ENCODE data around the gene GREM1. TPM values are rescaled to one million over a fixed set of nuclear protein-coding genes. Genes with fewer than 3 reads are reported as not detected.

Gene GREM1
- total and polyA plus RNA-seq, 12 donors = 0.08 to 1.0 (median 0.69) TPM; not detected in 1

DNA sequence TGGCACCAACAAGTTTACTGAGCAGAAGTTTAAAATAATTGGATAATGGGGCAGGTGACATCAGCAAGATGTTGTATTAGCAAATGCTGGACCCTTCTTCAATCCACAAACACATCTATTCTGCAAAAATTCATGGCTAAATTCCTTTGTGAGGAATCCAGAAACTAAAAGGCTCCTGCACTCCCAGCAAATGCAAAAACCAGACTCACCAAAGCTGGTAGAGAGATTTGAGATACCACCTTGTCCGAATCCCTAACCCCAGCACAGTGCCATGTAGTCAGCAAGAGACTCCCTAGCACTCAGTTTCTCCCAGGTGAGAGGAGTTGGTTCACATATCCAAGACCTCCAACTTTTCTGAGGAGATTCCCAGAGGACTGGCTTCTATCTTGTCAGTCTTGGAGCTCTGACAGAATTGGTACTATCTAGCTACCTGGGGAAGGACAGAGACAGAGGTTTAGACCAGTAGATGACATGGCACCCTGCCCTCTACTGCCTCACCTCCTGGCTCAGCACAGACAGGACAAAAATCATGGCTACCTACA lies 21.8 kb downstream of the GREM1 start:
- H3K4me3 ChIP-seq = no peak overlapping the region
- intact Hi-C loops (cut with DNase I) = no loop called here
- H3K4me1 ChIP-seq (replicated peaks in 1 of 2) = no peaks in the 10 kb centered on the region
- WGBS, 4 donors = 48 to 82% (median 67%) methylated on average over 1 of the region's 1 CpG
- no peak overlapping the region for H3K27ac ChIP-seq
- no peaks in the 10 kb centered on the region for H3K36me3 ChIP-seq (replicated peaks in 1 of 2)
- TF ChIP-seq, protein P1, sequence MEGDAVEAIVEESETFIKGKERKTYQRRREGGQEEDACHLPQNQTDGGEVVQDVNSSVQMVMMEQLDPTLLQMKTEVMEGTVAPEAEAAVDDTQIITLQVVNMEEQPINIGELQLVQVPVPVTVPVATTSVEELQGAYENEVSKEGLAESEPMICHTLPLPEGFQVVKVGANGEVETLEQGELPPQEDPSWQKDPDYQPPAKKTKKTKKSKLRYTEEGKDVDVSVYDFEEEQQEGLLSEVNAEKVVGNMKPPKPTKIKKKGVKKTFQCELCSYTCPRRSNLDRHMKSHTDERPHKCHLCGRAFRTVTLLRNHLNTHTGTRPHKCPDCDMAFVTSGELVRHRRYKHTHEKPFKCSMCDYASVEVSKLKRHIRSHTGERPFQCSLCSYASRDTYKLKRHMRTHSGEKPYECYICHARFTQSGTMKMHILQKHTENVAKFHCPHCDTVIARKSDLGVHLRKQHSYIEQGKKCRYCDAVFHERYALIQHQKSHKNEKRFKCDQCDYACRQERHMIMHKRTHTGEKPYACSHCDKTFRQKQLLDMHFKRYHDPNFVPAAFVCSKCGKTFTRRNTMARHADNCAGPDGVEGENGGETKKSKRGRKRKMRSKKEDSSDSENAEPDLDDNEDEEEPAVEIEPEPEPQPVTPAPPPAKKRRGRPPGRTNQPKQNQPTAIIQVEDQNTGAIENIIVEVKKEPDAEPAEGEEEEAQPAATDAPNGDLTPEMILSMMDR (IDR thresholded peaks at IDR 0.05) = no peak
- TF ChIP-seq POLR2A (IDR thresholded peaks at IDR 0.05) = no peak
- DNase-seq = no peak
- H3K27me3 ChIP-seq = no peaks in the 10 kb centered on the region
- peaks cover 0 to 5% (median 0%) of the 10 kb centered on the region in 3 donors for H3K9me3 ChIP-seq (replicated peaks in 1 of 3)

DNA sequence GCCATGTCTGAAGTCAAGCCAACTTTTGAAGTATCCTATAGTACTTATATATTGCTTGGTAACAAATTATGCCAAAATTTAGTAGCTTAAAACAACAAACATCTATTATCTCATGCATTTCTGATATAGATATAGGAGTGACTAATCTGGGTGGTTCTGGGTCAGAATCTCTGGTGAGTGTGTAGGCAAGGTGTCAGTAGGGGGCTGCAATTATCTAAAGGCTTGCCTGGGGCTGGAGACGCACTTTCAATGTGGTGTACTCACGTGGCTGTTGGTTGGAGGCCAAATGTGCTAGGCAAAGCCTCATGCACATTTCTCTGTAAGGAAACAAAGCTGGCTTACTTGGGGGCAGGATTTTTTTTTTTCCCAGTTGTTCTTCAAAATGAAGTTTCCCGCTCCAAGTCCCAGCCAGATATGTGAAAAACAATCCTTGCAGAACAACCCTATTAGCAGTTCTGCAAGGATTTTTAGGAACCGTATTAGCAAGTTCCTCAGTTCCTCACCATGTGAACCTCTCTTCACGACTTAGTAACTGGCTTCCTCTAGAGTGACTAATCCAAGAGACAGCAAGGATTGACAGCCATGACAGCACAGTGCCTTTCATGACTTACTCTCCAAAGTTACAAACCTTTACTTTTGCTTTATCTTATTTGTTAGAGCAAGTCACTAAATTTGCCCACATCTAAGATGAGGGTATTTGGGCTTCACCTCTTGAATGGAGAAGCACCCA lies 25.8 kb downstream of the GREM1 start:
- Histone ChIP-seq H3K4me3 (no peak overlapping the region), H3K36me3 (replicated peaks in 1 of 2) (no peaks in the 10 kb centered on the region), H3K4me1 (replicated peaks in 1 of 2) (no peaks in the 10 kb centered on the region), H3K27me3 (no peaks in the 10 kb centered on the region), H3K9me3 (replicated peaks in 1 of 3) (peaks cover 0 to 5% (median 0%) of the 10 kb centered on the region in 3 donors), H3K27ac (no peak overlapping the region)
- 51 to 69% (median 57%) methylated on average over 5 of the region's 5 CpGs for WGBS, 4 donors
- no peak for DNase-seq
- no peak for TF ChIP-seq POLR2A (IDR thresholded peaks at IDR 0.05)
- TF ChIP-seq, protein P1 (IDR thresholded peaks at IDR 0.05) = no peak
- intact Hi-C loops (cut with DNase I) = no loop called here

DNA sequence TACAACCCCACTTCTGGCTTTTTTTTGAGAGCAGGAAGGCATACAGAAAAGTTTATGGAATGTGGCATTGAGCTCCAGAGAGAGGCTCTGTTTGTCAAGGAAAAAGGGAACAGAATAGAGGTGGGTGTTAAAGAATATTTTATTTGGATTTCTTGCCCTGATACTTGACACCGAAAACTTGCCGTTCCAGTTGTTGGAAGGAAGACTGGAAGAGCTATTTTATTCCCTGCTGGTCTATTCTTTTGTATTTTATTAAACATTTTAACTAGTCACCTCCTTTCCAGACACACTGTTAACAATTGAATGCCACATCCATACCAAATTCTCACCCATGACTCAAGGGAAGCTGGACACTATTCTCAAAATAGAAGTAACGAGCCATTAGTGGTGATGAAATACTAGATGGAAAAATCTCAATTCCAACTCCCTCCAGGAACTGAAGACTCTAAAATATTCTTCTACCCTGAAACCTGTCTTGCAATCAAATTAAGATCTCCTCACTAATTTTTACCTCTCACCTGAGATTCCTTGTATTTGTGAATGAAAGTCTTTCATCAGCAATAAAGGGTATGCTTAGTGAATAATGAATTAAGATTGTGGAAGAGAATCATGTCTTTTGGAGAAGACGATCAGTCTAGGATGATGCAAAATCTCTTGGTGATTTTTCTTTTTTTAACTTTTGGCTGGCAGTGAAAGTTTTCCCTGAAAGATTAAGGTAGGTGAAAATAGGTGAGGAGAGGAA lies 28.5 kb downstream of the GREM1 start:
- intact Hi-C loops (cut with DNase I) = no loop called here
- Histone ChIP-seq H3K27me3 (no peaks in the 10 kb centered on the region), H3K9me3 (replicated peaks in 1 of 3) (peaks cover 0 to 5% (median 0%) of the 10 kb centered on the region in 3 donors), H3K4me1 (replicated peaks in 1 of 2) (no peaks in the 10 kb centered on the region), H3K27ac (no peak overlapping the region), H3K4me3 (no peak overlapping the region), H3K36me3 (replicated peaks in 1 of 2) (no peaks in the 10 kb centered on the region)
- TF ChIP-seq, protein P1 (IDR thresholded peaks at IDR 0.05) = no peak
- WGBS, 4 donors = 79 to 88% (median 84%) methylated on average over 4 of the region's 4 CpGs
- no peak for DNase-seq

DNA sequence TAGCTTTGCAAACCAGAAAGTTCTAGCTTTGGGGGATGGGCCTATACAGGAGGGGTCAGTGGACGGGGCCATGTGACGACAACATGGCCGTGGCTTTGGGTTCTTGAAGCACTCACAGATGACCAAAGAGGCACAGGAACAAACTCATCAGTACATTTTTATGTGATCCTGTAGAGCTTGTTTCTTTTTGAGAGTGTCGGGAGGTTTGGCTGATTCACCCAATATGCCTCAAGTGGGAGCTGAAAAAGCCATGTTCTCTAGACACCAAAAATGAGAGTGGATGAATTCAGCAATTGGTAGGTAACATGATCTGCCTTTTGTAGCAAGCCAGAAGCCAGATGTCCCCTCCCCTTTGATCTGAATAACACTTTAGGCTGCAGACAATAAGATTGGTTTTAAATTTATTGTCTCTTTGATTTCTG lies 30.1 kb downstream of the GREM1 start:
- H3K27me3 ChIP-seq = no peaks in the 10 kb centered on the region
- no peaks in the 10 kb centered on the region for H3K9me3 ChIP-seq (replicated peaks in 1 of 3)
- no peak for DNase-seq
- H3K36me3 ChIP-seq (replicated peaks in 1 of 2) = no peaks in the 10 kb centered on the region
- TF ChIP-seq, protein P1 (IDR thresholded peaks at IDR 0.05) = no peak
- no peak for TF ChIP-seq POLR2A (IDR thresholded peaks at IDR 0.05)
- H3K4me3 ChIP-seq = no peak overlapping the region
- intact Hi-C loops (cut with DNase I) = no loop called here
- 86 to 95% (median 89%) methylated on average over 4 of the region's 4 CpGs for WGBS, 4 donors
- H3K4me1 ChIP-seq (replicated peaks in 1 of 2) = no peaks in the 10 kb centered on the region
- H3K27ac ChIP-seq = no peak overlapping the region

All from adrenal gland (tissue), 12 donors.